HepG2 (cell line): ENCODE measurements around the gene SLC22A5. TPM values are rescaled to one million over a fixed set of nuclear protein-coding genes. Genes with fewer than 3 reads are reported as not detected.

Experiments
- ATAC-seq: fragments of 200-7000 bp; cut with Tn5 transposase; 3 replicates; pipeline ENCODE4 v1.9.1; 2020; ENCODE audit warnings: mild to moderate bottlenecking, moderate library complexity
- BruUV-seq: library from RNA; stranded (reverse); fragments of 400-500 nt; replicated peaks from 2 replicates; lab custom pipeline; 2021; lab: Mats Ljungman, UMichigan
- CTCF ChIA-PET: fragments of 300-600 bp; formaldehyde crosslinking; extraction: SDS; loops from one replicate; lab custom pipeline; 2021; ENCODE audit warnings: low total read pairs, inconsistent platforms, low intra/inter-chr PET ratio; lab: Yijun Ruan, JAX
- POLR2A ChIA-PET: fragments of 350-600 bp; sonication (Branson Sonifier 250); formaldehyde crosslinking; loops from one replicate; lab custom pipeline; 2020; ENCODE audit warnings: antibody characterized with exemption, inconsistent platforms; lab: Yijun Ruan, JAX
- DNase-seq: peaks from one replicate; pipeline ENCODE4 v3.0.0-alpha.2; 2015; ENCODE audit warnings: low spot score
- FAIRE-seq: peaks from 3 replicates; lab custom pipeline; 2011; peaks lifted over from hg19 to GRCh38; lab: Jason Lieb, UNC
- H2AFZ ChIP-seq: one replicate; pipeline ENCODE4 v1.6.1; 2011; ENCODE audit warnings: low read length, inconsistent platforms
- H3K27ac ChIP-seq: fragments of 300-600 bp; 3 replicates; pipeline ENCODE4 v1.8.0; 2011; ENCODE audit warnings: mixed run types, mild to moderate bottlenecking, mixed read lengths, low read length, inconsistent platforms; ENCODE audit not compliant: insufficient read depth; ENCODE audit errors: extremely low read length
- H3K27me3 ChIP-seq, 2 experiments: fragments of 200-600 bp in 1 of 2; 2 replicates in 1 of 2; 3 replicates in 1 of 2; pipeline versions ENCODE4 v1.6.0 to v1.8.0; 2011; ENCODE audit warnings: low read length in 2 of 2, mild to moderate bottlenecking in 2 of 2, moderate library complexity in 2 of 2, inconsistent platforms in 1 of 2; ENCODE audit not compliant: insufficient read depth in 2 of 2, control insufficient read depth in 1 of 2
- H3K36me3 ChIP-seq, 2 experiments: fragments of 200-600 bp in 1 of 2; replicated peaks in 1 of 2; 2 replicates in 1 of 2; 3 replicates in 1 of 2; pipeline versions ENCODE4 v1.5.1 to v1.8.0; 2011; ENCODE audit warnings: low read length in 2 of 2, inconsistent platforms in 1 of 2; ENCODE audit not compliant: insufficient read depth in 2 of 2, control insufficient read depth in 1 of 2
- H3K4me1 ChIP-seq: 2 replicates; pipeline ENCODE4 v1.5.1; 2012; ENCODE audit warnings: low read length, inconsistent platforms; ENCODE audit not compliant: insufficient read depth
- H3K4me2 ChIP-seq: 2 replicates; pipeline ENCODE4 v1.6.0; 2011; ENCODE audit warnings: low read depth, low read length, inconsistent platforms
- H3K4me3 ChIP-seq, 3 experiments: fragments of 200-600 bp in 1 of 3; sonication (generic), shearing (Covaris generic) in 1 of 3; replicated peaks in 1 of 3; 2 replicates each; pipeline ENCODE4 v1.5.1; 2011 to 2016; ENCODE audit warnings: low read length in 3 of 3, inconsistent platforms in 2 of 3, low read depth in 2 of 3, mild to moderate bottlenecking in 2 of 3, control low read depth in 1 of 3, mixed read lengths in 1 of 3; ENCODE audit not compliant: insufficient read depth in 1 of 3
- H3K79me2 ChIP-seq: one replicate; pipeline ENCODE4 v1.6.1; 2011; ENCODE audit warnings: low read length, inconsistent platforms; ENCODE audit not compliant: insufficient read depth
- H3K9ac ChIP-seq: 2 replicates; pipeline ENCODE4 v1.6.0; 2011; ENCODE audit warnings: mild to moderate bottlenecking, low read depth, low read length, inconsistent platforms; ENCODE audit not compliant: insufficient read depth
- H3K9me3 ChIP-seq: 2 replicates; pipeline ENCODE4 v1.5.1; 2012; ENCODE audit warnings: mild to moderate bottlenecking, low read length
- H4K20me1 ChIP-seq: 2 replicates; pipeline ENCODE4 v1.6.0; 2011; ENCODE audit warnings: inconsistent platforms, mild to moderate bottlenecking, low read length, moderate library complexity; ENCODE audit not compliant: insufficient read depth
- ATF6 ChIP-seq: sonication (generic); formaldehyde crosslinking; conservative IDR thresholded peaks from 2 replicates; pipeline ENCODE4 v1.4.0; 2020; ENCODE audit warnings: missing genetic modification reagents
- CBFB ChIP-seq: sonication (generic); formaldehyde crosslinking; IDR thresholded peaks from 2 replicates; pipeline ENCODE4 v1.4.0; 2020; ENCODE audit warnings: missing genetic modification reagents
- EEA1 ChIP-seq: sonication (generic); formaldehyde crosslinking; IDR thresholded peaks from 2 replicates; pipeline ENCODE4 v1.5.1; 2020; ENCODE audit warnings: mild to moderate bottlenecking, missing genetic modification reagents, borderline replicate concordance
- NONO ChIP-seq, 2 experiments: fragments of 450-650 bp in 1 of 2; sonication (generic) in 1 of 2; formaldehyde crosslinking in 1 of 2; IDR thresholded peaks in 1 of 2; conservative IDR thresholded peaks in 1 of 2; 2 replicates each; pipeline versions ENCODE4 v1.6.1 to v1.8.0; 2017 to 2022; ENCODE audit warnings: mild to moderate bottlenecking in 1 of 2, missing genetic modification reagents in 1 of 2, moderate library complexity in 1 of 2
- PRDM10 ChIP-seq: sonication (generic); formaldehyde crosslinking; IDR thresholded peaks from 2 replicates; pipeline ENCODE4 v1.4.0; 2020; ENCODE audit warnings: low read depth, missing genetic modification reagents
- PRPF4 ChIP-seq: fragments of 200-400 bp; formaldehyde crosslinking; IDR thresholded peaks from 2 replicates; pipeline ENCODE4 v1.6.1; 2016; ENCODE audit warnings: low read length, low read depth; ENCODE audit not compliant: poor library complexity, severe bottlenecking
- SP1 ChIP-seq, 2 experiments: fragments of 450-650 bp in 1 of 2; sonication (generic) in 1 of 2; formaldehyde crosslinking in 1 of 2; IDR thresholded peaks; 2 replicates each; pipeline versions ENCODE4 v1.4.0 to v1.6.1; 2016 to 2020; ENCODE audit warnings: missing genetic modification reagents in 1 of 2
- TEAD3 ChIP-seq: optimal IDR thresholded peaks from 2 replicates; pipeline ENCODE3; 2016; ENCODE audit warnings: borderline replicate concordance
- ZC3H4 ChIP-seq: sonication (generic); formaldehyde crosslinking; IDR thresholded peaks from 2 replicates; pipeline ENCODE4 v1.4.0; 2020; ENCODE audit warnings: missing genetic modification reagents, borderline replicate concordance
- ZNF563 ChIP-seq: sonication (generic); formaldehyde crosslinking; IDR thresholded peaks from 2 replicates; pipeline ENCODE4 v1.8.0; 2022; ENCODE audit warnings: mild to moderate bottlenecking, moderate library complexity, missing genetic modification reagents
- ZNF569 ChIP-seq: sonication (generic); formaldehyde crosslinking; IDR thresholded peaks from 2 replicates; pipeline ENCODE4 v1.5.0; 2020; ENCODE audit warnings: mild to moderate bottlenecking, missing genetic modification reagents, moderate library complexity, borderline replicate concordance
- ZNF678 ChIP-seq: sonication (generic); formaldehyde crosslinking; IDR thresholded peaks from 2 replicates; pipeline ENCODE4 v1.4.0; 2020; ENCODE audit warnings: mild to moderate bottlenecking, missing genetic modification reagents
- WGBS: methylation state at CpG from one replicate; pipeline ENCODE4 v1.1.6; 2017; ENCODE audit warnings: low lambda C conversion rate; 5-methylcytosine and 5-hydroxymethylcytosine counted together
- in situ Hi-C: cut with HindIII; loops from 2 replicates; pipeline ENCODE4 v1.10.0; 2017; ENCODE audit warnings: low pct_unique_long_range_greater_than_20kb; ENCODE audit not compliant: extremely low pct_ligation_motif_present
- intact Hi-C: fragments of 100-400 bp; cut with micrococcal nuclease; formaldehyde crosslinking; loops from one replicate; pipeline ENCODE4 v1.10.0; 2022; ENCODE audit not compliant: unreplicated experiment
- polyA plus RNA-seq, 8 experiments: library from polyadenylated mRNA; depleted of rRNA in 3 of 8; stranded (reverse) in 7 of 8; unstranded in 1 of 8; fragments of >200 nt; fragmentation: Illumina TruSeq in 4 of 8; extraction: Trizol in 4 of 8; gene quantifications; 2 replicates each; pipeline versions ENCODE4 v1.2.1 to v1.2.3, GENCODE V29; 2011 to 2016; ENCODE audit warnings: low read depth in 4 of 8, missing spikeins in 1 of 8, mixed read lengths in 1 of 8; ENCODE audit not compliant: insufficient read depth in 1 of 8
- total RNA-seq, 5 experiments: library from RNA; depleted of rRNA; stranded (reverse); fragments of >200 nt; fragmentation: Illumina TruSeq; extraction: Trizol; gene quantifications; 2 replicates each; pipeline ENCODE4 v1.2.3, GENCODE V29; 2016; ENCODE audit warnings: low read depth in 1 of 5
- TF ChIP-seq, protein P1 (sequence below): sonication (generic); formaldehyde crosslinking; IDR thresholded peaks from 2 replicates; pipeline ENCODE4 v1.4.0; 2020; ENCODE audit warnings: low read depth, mild to moderate bottlenecking, missing genetic modification reagents
- TF ChIP-seq, protein P2 (sequence below): sonication (generic); formaldehyde crosslinking; IDR thresholded peaks from 2 replicates; pipeline ENCODE4 v1.8.1; 2022; ENCODE audit warnings: mild to moderate bottlenecking, missing genetic modification reagents

The SLC22A5 gene
- total and polyA plus RNA-seq, 2 of the 13 experiments (the other 11 are each of a cell fraction or from before 2014, with no cell fraction given) = 7.1 to 15.1 TPM

GRCh38 chr5:132323202-132323601, 46.3 kb upstream of the SLC22A5 start:
- no TSS peak for BruUV-seq
- in situ Hi-C loops = no loop called here
- Histone ChIP-seq H3K36me3 (no peaks in the 10 kb centered on the region), H3K27ac (no peak overlapping the region), H3K9ac (no peak overlapping the region), H3K4me3 (no peak overlapping the region), H3K9me3 (no peaks in the 10 kb centered on the region), H4K20me1 (no peaks in the 10 kb centered on the region), H3K79me2 (no peaks in the 10 kb centered on the region), H3K27me3 (no peaks in the 10 kb centered on the region), H3K4me2 (no peak overlapping the region), H3K4me1 (peaks cover 25% of the 10 kb centered on the region), H2AFZ (no peak overlapping the region)
- DNase-seq (no peak), ATAC-seq (no peak), FAIRE-seq (no peak)
- 90% methylated on average over 5 of the region's 5 CpGs for WGBS
- CTCF ChIA-PET = no interaction called here
- POLR2A ChIA-PET = no interaction called here
- intact Hi-C loops = no loop called here
- no peak for TF ChIP-seq PRPF4
- TF ChIP-seq TEAD3 = no peak
- no peak for TF ChIP-seq ZC3H4 (CRISPR knock-in tag)
- TF ChIP-seq PRDM10 (CRISPR knock-in tag) = no peak
- TF ChIP-seq EEA1 (CRISPR knock-in tag) = no peak
- TF ChIP-seq, protein P1, sequence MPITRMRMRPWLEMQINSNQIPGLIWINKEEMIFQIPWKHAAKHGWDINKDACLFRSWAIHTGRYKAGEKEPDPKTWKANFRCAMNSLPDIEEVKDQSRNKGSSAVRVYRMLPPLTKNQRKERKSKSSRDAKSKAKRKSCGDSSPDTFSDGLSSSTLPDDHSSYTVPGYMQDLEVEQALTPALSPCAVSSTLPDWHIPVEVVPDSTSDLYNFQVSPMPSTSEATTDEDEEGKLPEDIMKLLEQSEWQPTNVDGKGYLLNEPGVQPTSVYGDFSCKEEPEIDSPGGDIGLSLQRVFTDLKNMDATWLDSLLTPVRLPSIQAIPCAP = no peak
- TF ChIP-seq ATF6 (CRISPR knock-in tag) = no peak
- no peak for TF ChIP-seq CBFB (CRISPR knock-in tag)
- no peak for TF ChIP-seq NONO (IDR thresholded peaks at IDR 0.05)
- no peak for TF ChIP-seq NONO (CRISPR knock-in tag; conservative IDR thresholded peaks at IDR 0.05)
- TF ChIP-seq ZNF569 (CRISPR knock-in tag) = no peak
- no peak for TF ChIP-seq ZNF678 (CRISPR knock-in tag)
- TF ChIP-seq SP1 (IDR thresholded peaks at IDR 0.05) = no peak
- no peak for TF ChIP-seq SP1 (CRISPR knock-in tag; IDR thresholded peaks at IDR 0.05)
- TF ChIP-seq, protein P2, sequence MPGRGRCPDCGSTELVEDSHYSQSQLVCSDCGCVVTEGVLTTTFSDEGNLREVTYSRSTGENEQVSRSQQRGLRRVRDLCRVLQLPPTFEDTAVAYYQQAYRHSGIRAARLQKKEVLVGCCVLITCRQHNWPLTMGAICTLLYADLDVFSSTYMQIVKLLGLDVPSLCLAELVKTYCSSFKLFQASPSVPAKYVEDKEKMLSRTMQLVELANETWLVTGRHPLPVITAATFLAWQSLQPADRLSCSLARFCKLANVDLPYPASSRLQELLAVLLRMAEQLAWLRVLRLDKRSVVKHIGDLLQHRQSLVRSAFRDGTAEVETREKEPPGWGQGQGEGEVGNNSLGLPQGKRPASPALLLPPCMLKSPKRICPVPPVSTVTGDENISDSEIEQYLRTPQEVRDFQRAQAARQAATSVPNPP (CRISPR knock-in tag) = no peak
- TF ChIP-seq ZNF563 (CRISPR knock-in tag) = no peak
